ENCODE data around the gene NDUFV1.
"Not testable (repeated sequence)": the region's sequence is repeated elsewhere in the genome, so short reads cannot be mapped to it uniquely, and the experiment has no call there.

NDUFV1 gene

GRCh38 chr11:67659651-67660165 is 53.0 kb downstream of the NDUFV1 start:
- not testable (repeated sequence) for DNase-seq

- DNase-seq: not testable (repeated sequence)
These were observed 54.0 kb downstream of the NDUFV1 start for GRCh38 chr11:67660752-67661151.

All from activated CD4-positive, CD25-positive, alpha-beta regulatory T cell (primary cell).